Endometrial microvascular endothelial cells (primary cell): Measurements from ENCODE around the gene TBC1D2. TPM values are rescaled to one million over a fixed set of nuclear protein-coding genes. Genes with fewer than 3 reads are reported as not detected.

Experiments used
- in situ Hi-C: cut with HindIII; loops from 2 replicates; pipeline ENCODE4 v1.10.0; 2017; ENCODE audit warnings: low sequenced_read_pairs, low pct_unique_long_range_greater_than_20kb; ENCODE audit errors: inconsistent ontology term
- total RNA-seq: library from RNA; depleted of rRNA; stranded (reverse); fragments of >200 nt; gene quantifications from one replicate; pipeline ENCODE4 v1.2.3, GENCODE V29; 2015; ENCODE audit errors: inconsistent ontology term

Gene TBC1D2
- total RNA-seq, 1 donor from 2014 or later = 18.8 TPM

- in situ Hi-C loops = no loop called here
These were observed 100.8 kb downstream of the TBC1D2 start for GRCh38 chr9:98154678-98155077.

- in situ Hi-C loops = no loop called here
These were observed 102.9 kb downstream of the TBC1D2 start for GRCh38 chr9:98152526-98152925.

DNA sequence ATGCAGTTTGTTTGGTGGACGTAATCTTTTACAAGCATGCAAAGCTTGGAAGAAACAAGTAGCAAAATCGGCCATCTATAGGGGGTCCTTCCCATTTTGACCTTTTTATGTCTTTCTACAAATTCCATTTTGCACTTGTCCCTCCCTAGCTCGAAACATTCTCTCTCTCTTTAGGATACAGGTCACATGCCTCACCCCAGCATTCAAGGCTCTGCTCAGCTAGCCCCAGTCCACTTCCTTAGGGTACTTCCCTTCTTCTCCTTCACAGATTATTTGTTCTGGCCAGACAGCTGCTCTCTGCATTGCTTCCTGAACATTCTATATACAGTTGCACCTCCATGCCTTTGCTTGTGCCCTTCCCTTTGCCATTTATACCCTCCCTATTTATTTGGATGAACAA is 104.7 kb downstream of the TBC1D2 start:
- in situ Hi-C loops = no loop called here

GRCh38 chr9:98150164-98150563 is 105.3 kb downstream of the TBC1D2 start:
- in situ Hi-C loops = no loop called here

DNA sequence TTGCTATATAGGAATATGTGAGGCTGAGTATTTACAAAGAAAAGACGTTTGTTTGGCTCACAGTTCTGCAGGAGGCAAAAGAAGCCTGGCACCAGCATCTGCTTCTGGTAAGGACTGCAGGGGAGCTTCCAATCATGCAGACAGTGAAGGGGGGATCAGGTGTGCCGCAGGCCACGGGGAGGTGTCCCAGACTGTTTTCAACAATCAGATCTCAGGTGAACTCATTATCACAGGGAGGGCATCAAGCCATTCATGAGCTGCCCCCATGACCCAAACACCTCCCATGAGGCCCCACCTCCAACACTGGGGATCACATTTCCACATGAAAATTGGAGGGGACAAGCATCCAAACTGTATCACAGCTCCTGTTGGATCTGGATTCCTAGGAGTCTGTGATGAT is 106.0 kb downstream of the TBC1D2 start:
- in situ Hi-C loops = no loop called here

Other genes with a start within 250 kb of the TBC1D2 start
- 149 TPM for gene NANS, start 198.9 kb downstream of the TBC1D2 start, total RNA-seq
- 17.1 TPM for gene TRIM14, start 136.4 kb downstream of the TBC1D2 start, total RNA-seq
- 3.0 TPM for gene CORO2A, start 63.0 kb downstream of the TBC1D2 start, total RNA-seq